Measurements from ENCODE around the gene C5AR2. TPM values are rescaled to one million over a fixed set of nuclear protein-coding genes. Genes with fewer than 3 reads are reported as not detected.

The C5AR2 gene
- total RNA-seq, 1 experiment from 2014 or later = 2.4 TPM

DNA sequence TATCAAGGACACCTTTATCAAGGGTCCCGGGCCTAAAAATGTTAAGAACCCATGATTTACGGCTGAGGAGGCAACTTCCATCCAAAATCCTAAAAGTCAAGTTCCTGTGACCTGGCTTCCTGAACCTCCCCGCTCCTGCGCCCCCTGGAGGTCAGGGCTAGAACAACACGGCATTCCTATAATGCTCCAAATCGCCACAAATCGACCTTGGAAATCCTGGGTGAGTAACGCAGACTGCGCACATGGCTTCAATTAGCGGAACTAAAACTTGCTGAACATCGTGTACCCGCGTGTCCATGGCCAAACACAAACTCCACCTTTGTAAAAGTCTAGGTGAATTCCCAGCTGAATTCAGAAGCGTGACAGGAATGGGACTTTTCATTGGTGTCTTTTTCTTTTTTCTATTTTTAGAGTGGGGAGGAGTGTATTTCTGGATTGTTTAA lies 26.6 kb upstream of the C5AR2 start:
- TF ChIP-seq, protein P1, sequence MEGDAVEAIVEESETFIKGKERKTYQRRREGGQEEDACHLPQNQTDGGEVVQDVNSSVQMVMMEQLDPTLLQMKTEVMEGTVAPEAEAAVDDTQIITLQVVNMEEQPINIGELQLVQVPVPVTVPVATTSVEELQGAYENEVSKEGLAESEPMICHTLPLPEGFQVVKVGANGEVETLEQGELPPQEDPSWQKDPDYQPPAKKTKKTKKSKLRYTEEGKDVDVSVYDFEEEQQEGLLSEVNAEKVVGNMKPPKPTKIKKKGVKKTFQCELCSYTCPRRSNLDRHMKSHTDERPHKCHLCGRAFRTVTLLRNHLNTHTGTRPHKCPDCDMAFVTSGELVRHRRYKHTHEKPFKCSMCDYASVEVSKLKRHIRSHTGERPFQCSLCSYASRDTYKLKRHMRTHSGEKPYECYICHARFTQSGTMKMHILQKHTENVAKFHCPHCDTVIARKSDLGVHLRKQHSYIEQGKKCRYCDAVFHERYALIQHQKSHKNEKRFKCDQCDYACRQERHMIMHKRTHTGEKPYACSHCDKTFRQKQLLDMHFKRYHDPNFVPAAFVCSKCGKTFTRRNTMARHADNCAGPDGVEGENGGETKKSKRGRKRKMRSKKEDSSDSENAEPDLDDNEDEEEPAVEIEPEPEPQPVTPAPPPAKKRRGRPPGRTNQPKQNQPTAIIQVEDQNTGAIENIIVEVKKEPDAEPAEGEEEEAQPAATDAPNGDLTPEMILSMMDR (IDR thresholded peaks at IDR 0.05; ENCODE audit: unreplicated experiment) = peak; percentile 86
- peak; percentile 84 for DNase-seq (ENCODE audit: unreplicated experiment)
- BruUV-seq (replicated peaks) = no TSS peak
- Mint-ChIP-seq H3K36me3 (ENCODE audit: insufficient read depth, unreplicated experiment) (no peaks in the 10 kb centered on the region), H3K9me3 (ENCODE audit: unreplicated experiment) (no peaks in the 10 kb centered on the region), H3K4me1 (ENCODE audit: insufficient read depth, unreplicated experiment) (peaks cover 21% of the 10 kb centered on the region), H3K4me3 (ENCODE audit: unreplicated experiment) (peak overlapping the region; percentile 62), H3K27me3 (ENCODE audit: insufficient read depth, unreplicated experiment) (no peaks in the 10 kb centered on the region), H3K27ac (ENCODE audit: low read depth, unreplicated experiment) (peak overlapping the region; percentile 84)
- ChIA-PET POLR2A (interaction anchor here (0.9 to 1.9 kb wide), 6 partner anchors 8 to 44 kb away, joined by 3 to 6 read pairs (median 4); partner anchors contain the start of gene DHX34), CTCF (interaction anchor here (0.6 to 1.8 kb wide), 14 partner anchors 9 to 180 kb away, joined by 3 to 11 read pairs (median 4); partner anchors contain the start of gene DHX34)
- intact Hi-C loops (cut with micrococcal nuclease) = loop anchor here (5.0 kb wide), 1 partner anchor 42 kb away; the partner anchor contains the start of gene DHX34

DNA sequence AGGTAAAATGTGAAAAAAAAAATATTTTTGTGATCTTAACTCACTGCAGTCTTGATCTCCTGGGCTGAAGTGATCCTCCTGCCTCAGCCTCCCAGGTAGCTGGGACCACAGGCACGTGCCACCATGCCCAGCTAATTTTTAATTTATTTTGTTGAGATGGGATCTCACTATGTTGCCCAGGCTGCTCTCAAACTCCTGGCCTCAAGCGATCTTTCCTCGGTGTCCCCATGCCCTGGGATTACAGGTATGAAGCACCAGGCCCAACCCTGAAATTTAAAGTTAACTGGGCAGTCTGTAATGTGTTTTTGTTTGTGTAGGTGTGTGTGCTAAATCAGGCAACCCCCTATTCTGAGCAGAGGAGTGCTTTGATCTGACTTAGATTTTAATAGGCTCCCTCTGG lies 25.7 kb upstream of the C5AR2 start:
- H3K27ac Mint-ChIP-seq (ENCODE audit: low read depth, unreplicated experiment) = peak overlapping the region; percentile 84
- intact Hi-C loops (cut with micrococcal nuclease) = loop anchor here (5.0 kb wide), 1 partner anchor 41 kb away; the partner anchor contains the start of gene DHX34
- peaks cover 29% of the 10 kb centered on the region for H3K4me1 Mint-ChIP-seq (ENCODE audit: insufficient read depth, unreplicated experiment)
- H3K27me3 Mint-ChIP-seq (ENCODE audit: insufficient read depth, unreplicated experiment) = no peaks in the 10 kb centered on the region
- H3K9me3 Mint-ChIP-seq (ENCODE audit: unreplicated experiment) = no peaks in the 10 kb centered on the region
- no peak for DNase-seq (ENCODE audit: unreplicated experiment)
- no peak overlapping the region for H3K4me3 Mint-ChIP-seq (ENCODE audit: unreplicated experiment)
- TF ChIP-seq, protein P1 (IDR thresholded peaks at IDR 0.05; ENCODE audit: unreplicated experiment) = no peak
- ChIA-PET POLR2A (interaction anchor here (0.7 to 1.9 kb wide), 5 partner anchors 17 to 1077 kb away, joined by 3 to 5 read pairs (median 3); partner anchors contain the start of gene DHX34), CTCF (interaction anchor here (0.5 to 1.8 kb wide), 10 partner anchors 9 to 331 kb away, joined by 3 to 9 read pairs (median 4); partner anchors contain the start of gene DHX34)
- peaks cover 7% of the 10 kb centered on the region for H3K36me3 Mint-ChIP-seq (ENCODE audit: insufficient read depth, unreplicated experiment)
- BruUV-seq (replicated peaks) = no TSS peak

DNA sequence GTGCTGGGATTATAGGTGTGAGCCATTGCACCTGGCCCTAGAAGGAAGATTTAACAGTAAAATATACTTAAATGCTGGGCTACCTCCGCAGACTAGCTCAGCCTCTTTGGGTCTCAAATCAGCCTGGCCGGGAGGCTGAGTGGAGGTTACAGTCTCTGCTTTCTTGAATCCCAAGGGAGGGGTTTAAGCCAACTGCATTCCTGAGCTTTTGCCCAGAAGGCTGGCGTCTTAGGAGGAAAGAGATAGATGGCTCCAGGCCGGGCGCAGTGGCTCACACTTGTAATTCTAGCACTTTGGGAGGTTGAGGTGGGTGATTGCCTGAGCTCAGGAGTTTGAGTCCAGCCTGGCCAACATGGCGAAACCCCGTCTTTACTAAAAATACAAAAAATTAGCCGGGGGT lies 22.9 kb upstream of the C5AR2 start:
- DNase-seq (ENCODE audit: unreplicated experiment) = peak; percentile 49
- TF ChIP-seq, protein P1 (IDR thresholded peaks at IDR 0.05; ENCODE audit: unreplicated experiment) = no peak
- intact Hi-C loops (cut with micrococcal nuclease) = loop anchor here (5.0 kb wide), 1 partner anchor 38 kb away; the partner anchor contains the start of gene DHX34
- no peak overlapping the region for H3K27ac Mint-ChIP-seq (ENCODE audit: low read depth, unreplicated experiment)
- no peak overlapping the region for H3K4me3 Mint-ChIP-seq (ENCODE audit: unreplicated experiment)
- no peaks in the 10 kb centered on the region for H3K9me3 Mint-ChIP-seq (ENCODE audit: unreplicated experiment)
- H3K36me3 Mint-ChIP-seq (ENCODE audit: insufficient read depth, unreplicated experiment) = peaks cover 7% of the 10 kb centered on the region
- BruUV-seq (replicated peaks) = no TSS peak
- no peaks in the 10 kb centered on the region for H3K27me3 Mint-ChIP-seq (ENCODE audit: insufficient read depth, unreplicated experiment)
- ChIA-PET POLR2A (no interaction called here), CTCF (interaction anchor here (0.6 to 1.7 kb wide), 3 partner anchors 15 to 400 kb away, joined by 3 to 6 read pairs (median 3); no protein-coding TSS in a partner anchor)
- H3K4me1 Mint-ChIP-seq (ENCODE audit: insufficient read depth, unreplicated experiment) = peaks cover 34% of the 10 kb centered on the region

DNA sequence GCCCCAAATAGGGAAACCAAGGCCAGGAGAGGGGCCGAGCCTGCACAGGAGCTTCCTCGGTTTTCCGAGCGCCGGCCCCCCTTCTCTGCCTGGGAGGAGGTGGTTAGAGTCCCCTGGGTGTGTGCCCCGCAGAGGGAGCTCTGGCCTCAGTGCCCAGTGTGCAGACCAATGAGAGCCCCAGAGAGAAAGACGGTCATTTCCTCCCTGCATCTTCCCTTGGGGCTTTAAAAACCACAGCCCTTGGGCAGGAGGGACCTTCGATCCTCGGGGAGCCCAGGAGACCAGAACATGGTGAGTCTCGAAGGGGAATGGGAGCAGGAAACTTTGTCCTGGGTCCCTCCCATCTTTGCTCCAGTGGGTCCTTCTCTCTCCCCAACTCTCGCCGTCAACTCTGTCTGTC lies 22.4 kb upstream of the C5AR2 start, which contains the start of gene C5AR1:
TSS of gene C5AR1 (plus strand) at position 254 of the 400 bp plus-strand sequence. CDS start at position 289, 35 bp downstream.
- ChIA-PET CTCF (interaction anchor here (0.6 kb wide), 1 partner anchor 399 kb away, joined by 3 read pairs; no protein-coding TSS in a partner anchor), POLR2A (no interaction called here)
- DNase-seq (ENCODE audit: unreplicated experiment) = peak; percentile 16
- Mint-ChIP-seq H3K27ac (ENCODE audit: low read depth, unreplicated experiment) (no peak within 1 kb of the TSS), H3K36me3 (ENCODE audit: insufficient read depth, unreplicated experiment) (peaks cover 7% of the 10 kb centered on the region), H3K4me3 (ENCODE audit: unreplicated experiment) (no peak within 1 kb of the TSS), H3K9me3 (ENCODE audit: unreplicated experiment) (no peaks in the 10 kb centered on the region), H3K4me1 (ENCODE audit: insufficient read depth, unreplicated experiment) (peaks cover 35% of the 10 kb centered on the region), H3K27me3 (ENCODE audit: insufficient read depth, unreplicated experiment) (no peaks in the 10 kb centered on the region)
- intact Hi-C loops (cut with micrococcal nuclease) = loop anchor here (5.0 kb wide), 1 partner anchor 38 kb away; the partner anchor contains the start of gene DHX34
- TF ChIP-seq, protein P1 (IDR thresholded peaks at IDR 0.05; ENCODE audit: unreplicated experiment) = no peak
- no TSS peak for BruUV-seq (replicated peaks)

Data from MCF 10A (cell line).